H1 (cell line): ENCODE results near the gene NUP188. TPM values are rescaled to one million over a fixed set of nuclear protein-coding genes. Genes with fewer than 3 reads are reported as not detected.

ENCODE experiments used
- CTCF ChIA-PET: fragments of 300-600 bp; sonication (Branson Sonifier 250); formaldehyde crosslinking; loops from one replicate; lab custom pipeline; 2021; ENCODE audit not compliant: partially characterized antibody; lab: Charles Lee
- POLR2A ChIA-PET: fragments of 300-600 bp; sonication (Branson Sonifier 250); formaldehyde crosslinking; loops from one replicate; lab custom pipeline; 2021; ENCODE audit warnings: inconsistent platforms; ENCODE audit not compliant: partially characterized antibody; lab: Charles Lee
- DNase-seq, 2 experiments: peaks; one replicate each; pipeline versions ENCODE4 v3.0.0 to v3.0.0-alpha.2; 2010 to 2022; ENCODE audit warnings: low spot score in 2 of 2, low read depth in 1 of 2, mixed read lengths in 1 of 2
- FAIRE-seq: peaks from 2 replicates; lab custom pipeline; 2011; peaks lifted over from hg19 to GRCh38; lab: Jason Lieb, UNC
- H2AFZ ChIP-seq: 2 replicates; pipeline ENCODE4 v1.8.1; 2012; ENCODE audit warnings: low read length, inconsistent platforms
- H2AK5ac ChIP-seq: 2 replicates; pipeline ENCODE4 v1.6.1; 2013; ENCODE audit warnings: low read depth, low read length
- H2BK120ac ChIP-seq: replicated peaks from 2 replicates; pipeline ENCODE3; 2013; ENCODE audit warnings: low read depth, low read length, inconsistent platforms
- H2BK12ac ChIP-seq: 2 replicates; pipeline ENCODE4 v1.6.1; 2013; ENCODE audit warnings: low read depth, low read length
- H2BK15ac ChIP-seq: 2 replicates; pipeline ENCODE4 v1.6.1; 2013; ENCODE audit warnings: low read length
- H2BK20ac ChIP-seq: 2 replicates; pipeline ENCODE4 v1.6.1; 2013; ENCODE audit warnings: low read length
- H2BK5ac ChIP-seq: 2 replicates; pipeline ENCODE4 v1.6.1; 2013; ENCODE audit warnings: low read depth, low read length
- H3K14ac ChIP-seq: 2 replicates; pipeline ENCODE4 v1.6.1; 2013; ENCODE audit warnings: inconsistent platforms; ENCODE audit not compliant: insufficient read length
- H3K18ac ChIP-seq: 2 replicates; pipeline ENCODE4 v1.6.1; 2013; ENCODE audit warnings: low read length; ENCODE audit errors: extremely low read depth
- H3K23ac ChIP-seq: 2 replicates; pipeline ENCODE4 v1.6.1; 2013; ENCODE audit warnings: inconsistent platforms; ENCODE audit not compliant: insufficient read length
- H3K23me2 ChIP-seq: 2 replicates; pipeline ENCODE4 v1.6.1; 2013; ENCODE audit warnings: low read depth, low read length
- H3K27ac ChIP-seq: 2 replicates; pipeline ENCODE4 v1.6.1; 2011; ENCODE audit warnings: low read depth, low read length, inconsistent platforms
- H3K27me3 ChIP-seq, 4 experiments: replicated peaks in 1 of 4; 1 replicate in 1 of 4; 2 replicates in 3 of 4; pipeline versions ENCODE4 v1.6.1 to v1.8.1; 2011 to 2013; ENCODE audit warnings: low read length in 3 of 4, mild to moderate bottlenecking in 3 of 4, inconsistent platforms in 2 of 4, mixed read lengths in 2 of 4, moderate library complexity in 1 of 4; ENCODE audit not compliant: control insufficient read depth in 3 of 4, insufficient read depth in 3 of 4; ENCODE audit errors: extremely low read depth in 1 of 4
- H3K36me3 ChIP-seq, 4 experiments: 2 replicates each; pipeline versions ENCODE4 v1.6.1 to v1.8.1; 2011 to 2013; ENCODE audit warnings: mild to moderate bottlenecking in 4 of 4, low read length in 3 of 4, moderate library complexity in 2 of 4, control low read depth in 1 of 4, inconsistent platforms in 1 of 4; ENCODE audit not compliant: insufficient read depth in 4 of 4, control insufficient read depth in 2 of 4
- H3K4ac ChIP-seq: replicated peaks from 2 replicates; pipeline ENCODE3; 2013; ENCODE audit warnings: low read length, low read depth, mixed read lengths, inconsistent platforms; ENCODE audit not compliant: insufficient read length
- H3K4me1 ChIP-seq, 4 experiments: replicated peaks in 1 of 4; 1 replicate in 1 of 4; 2 replicates in 3 of 4; pipeline versions ENCODE4 v1.6.1 to v1.8.1; 2011 to 2013; ENCODE audit warnings: low read length in 3 of 4, inconsistent platforms in 2 of 4, mixed read lengths in 1 of 4; ENCODE audit not compliant: insufficient read depth in 4 of 4, control insufficient read depth in 3 of 4
- H3K4me2 ChIP-seq, 2 experiments: 2 replicates each; pipeline versions ENCODE4 v1.6.1 to v1.8.1; 2011 to 2013; ENCODE audit warnings: low read depth in 2 of 2, low read length in 2 of 2, control low read depth in 1 of 2, inconsistent platforms in 1 of 2, mild to moderate bottlenecking in 1 of 2; ENCODE audit not compliant: insufficient read depth in 1 of 2
- H3K4me3 ChIP-seq, 4 experiments: fragments of 200-600, 300-600 bp in 1 of 4; sonication (generic), shearing (Covaris generic), sonication (Bioruptor Twin) in 1 of 4; 2 replicates each; pipeline versions ENCODE4 v1.5.1 to v1.8.1; 2011 to 2016; ENCODE audit warnings: low read length in 4 of 4, low read depth in 3 of 4, control low read depth in 2 of 4, inconsistent platforms in 2 of 4, mild to moderate bottlenecking in 2 of 4, mixed read lengths in 1 of 4, moderate library complexity in 1 of 4; ENCODE audit not compliant: insufficient read depth in 2 of 4; ENCODE audit errors: extremely low read depth in 1 of 4
- H3K56ac ChIP-seq: replicated peaks from 2 replicates; pipeline ENCODE3; 2013; ENCODE audit warnings: low read depth, mild to moderate bottlenecking, mixed read lengths, low read length, inconsistent platforms; ENCODE audit not compliant: insufficient read length
- H3K79me1 ChIP-seq: 2 replicates; pipeline ENCODE4 v1.6.1; 2013; ENCODE audit warnings: low read depth, low read length, control low read depth
- H3K79me2 ChIP-seq, 2 experiments: 2 replicates each; pipeline versions ENCODE4 v1.6.1 to v1.8.1; 2012 to 2013; ENCODE audit warnings: low read length in 2 of 2, mild to moderate bottlenecking in 2 of 2, inconsistent platforms in 1 of 2; ENCODE audit not compliant: insufficient read depth in 2 of 2, control insufficient read depth in 1 of 2
- H3K9ac ChIP-seq, 4 experiments: replicated peaks in 1 of 4; 1 replicate in 1 of 4; 2 replicates in 3 of 4; pipeline versions ENCODE4 v1.6.1 to v1.8.1; 2011 to 2013; ENCODE audit warnings: low read depth in 3 of 4, low read length in 3 of 4, control low read depth in 2 of 4, mild to moderate bottlenecking in 2 of 4, moderate library complexity in 2 of 4, inconsistent platforms in 1 of 4; ENCODE audit errors: extremely low read depth in 1 of 4
- H3K9me3 ChIP-seq, 2 experiments: 2 replicates each; pipeline versions ENCODE4 v1.6.1 to v1.8.1; 2012 to 2013; ENCODE audit warnings: mild to moderate bottlenecking in 2 of 2, moderate library complexity in 2 of 2, control low read depth in 1 of 2, inconsistent platforms in 1 of 2, low read depth in 1 of 2, low read length in 1 of 2, mixed read lengths in 1 of 2; ENCODE audit not compliant: insufficient read depth in 2 of 2
- H4K20me1 ChIP-seq, 2 experiments: replicated peaks in 1 of 2; 2 replicates each; pipeline versions ENCODE3 to v1.8.1; 2011 to 2013; ENCODE audit warnings: inconsistent platforms in 2 of 2, low read length in 2 of 2, mild to moderate bottlenecking in 1 of 2; ENCODE audit not compliant: insufficient read depth in 2 of 2, control insufficient read depth in 1 of 2
- H4K5ac ChIP-seq: 2 replicates; pipeline ENCODE4 v1.6.1; 2013; ENCODE audit warnings: low read length, low read depth, mixed read lengths, inconsistent platforms; ENCODE audit not compliant: insufficient read length
- H4K8ac ChIP-seq: 2 replicates; pipeline ENCODE4 v1.8.0; 2013; ENCODE audit warnings: mild to moderate bottlenecking, moderate library complexity, low read length, inconsistent platforms; ENCODE audit not compliant: insufficient read depth; ENCODE audit errors: extremely low read depth
- H4K91ac ChIP-seq: replicated peaks from 2 replicates; pipeline ENCODE3; 2013; ENCODE audit warnings: low read length, mixed read lengths, inconsistent platforms; ENCODE audit not compliant: insufficient read length
- KDM1A ChIP-seq: fragments of 200-600, 300-600 bp; sonication (generic); IDR thresholded peaks from 2 replicates; pipeline ENCODE4 v1.7.1; 2016; ENCODE audit warnings: mild to moderate bottlenecking, low read length, borderline replicate concordance
- NRF1 ChIP-seq: IDR thresholded peaks from 2 replicates; pipeline ENCODE4 v1.6.1; 2011; ENCODE audit warnings: mild to moderate bottlenecking, low read depth, low read length, improper control_type of control experiment
- WGBS, 2 experiments: shearing (Covaris generic) in 1 of 2; methylation state at CpG; one replicate each; pipeline versions ENCODE4 v1.1.6 to v1.1.7; 2013 to 2015; ENCODE audit warnings: low lambda C conversion rate in 2 of 2, mixed read lengths in 2 of 2, inconsistent platforms in 1 of 2, low coverage in 1 of 2, missing lambda C conversion rate in 1 of 2; ENCODE audit not compliant: insufficient replicate concordance in 2 of 2, insufficient coverage in 1 of 2, insufficient read length in 1 of 2; ENCODE audit errors: extremely low coverage in 1 of 2, missing lambda C conversion rate in 1 of 2; 5-methylcytosine and 5-hydroxymethylcytosine counted together
- polyA plus RNA-seq, 7 experiments: library from polyadenylated mRNA; depleted of rRNA in 3 of 7; stranded (reverse) in 5 of 7; unstranded in 2 of 7; fragments of >200 nt in 5 of 7; fragments of 200-250 nt in 2 of 7; gene quantifications; 1 replicate in 5 of 7; 2 replicates in 1 of 7; 4 replicates in 1 of 7; pipeline versions ENCODE4 v1.2.1 to v1.2.3, GENCODE V29; 2011 to 2013; ENCODE audit warnings: missing spikeins in 2 of 7, mixed read lengths in 2 of 7
- total RNA-seq: library from RNA; stranded (reverse); fragmentation: NEBNext Ultra II Directional; extraction: Animal tissue kit (Norgen Biotek cat#: 25700); gene quantifications from 2 replicates; pipeline ENCODE4 v1.2.1, GENCODE V29; 2021

NUP188 gene
- total and polyA plus RNA-seq, 2 of the 8 experiments (the other 6 are each of a cell fraction or from before 2014, with no cell fraction given) = 90.1 to 111 TPM

GRCh38 chr9:129023036-129023907, 75.8 kb downstream of the NUP188 start:
- no peak overlapping the region for H3K56ac ChIP-seq
- H3K36me3 ChIP-seq = 0 out of 8 replicates have a peak, but pooled peaks cover 0 to under 1% (median 0%) of the 10 kb centered on the region in 4 experiments
- H3K4ac ChIP-seq = no peak overlapping the region
- no peak overlapping the region for H4K5ac ChIP-seq
- no peaks in the 10 kb centered on the region for H3K27me3 ChIP-seq
- H3K4me2 ChIP-seq = no peak overlapping the region
- peaks cover 7% of the 10 kb centered on the region; the same call in 1 of the 2 replicates for H3K79me1 ChIP-seq
- FAIRE-seq (no peak), DNase-seq (no peak)
- H4K8ac ChIP-seq = no peak overlapping the region
- no peak overlapping the region for H3K4me3 ChIP-seq
- no peaks in the 10 kb centered on the region for H3K9me3 ChIP-seq
- no peak overlapping the region for H4K91ac ChIP-seq
- H2AK5ac ChIP-seq = no peak overlapping the region
- peaks cover 7% of the 10 kb centered on the region for H3K23me2 ChIP-seq
- H2AFZ ChIP-seq = no peak overlapping the region
- no peak overlapping the region for H3K27ac ChIP-seq
- ChIA-PET CTCF (interaction anchor here (1.4 to 7.6 kb wide), 4 partner anchors 10 to 30 kb away, joined by 5 to 89 read pairs (median 8); no protein-coding TSS in a partner anchor), POLR2A (interaction anchor here (1.3 to 2.6 kb wide), 7 partner anchors 8 to 339 kb away, joined by 3 to 10 read pairs (median 7); partner anchors contain the start of gene MIGA2)
- H2BK5ac ChIP-seq = no peak overlapping the region
- no peak overlapping the region for H2BK120ac ChIP-seq
- peaks cover 7 to 19% of the 10 kb centered on the region in 2 experiments for H4K20me1 ChIP-seq
- WGBS, 2 experiments = 93% methylated on average over 15 of the region's 16 CpGs; no CpG with 5 or more reads in 1 of the 2 experiments
- H3K18ac ChIP-seq = no peak overlapping the region
- no peak overlapping the region for H3K14ac ChIP-seq
- no peak overlapping the region for H2BK20ac ChIP-seq
- TF ChIP-seq NRF1 = no peak
- TF ChIP-seq KDM1A = peak; percentile 68; the same call in 1 of the 2 replicates
- H2BK12ac ChIP-seq = no peak overlapping the region
- no peak overlapping the region for H3K9ac ChIP-seq
- peaks cover 2 to 35% of the 10 kb centered on the region in 2 experiments; a peak in 3 of 4 replicates for H3K79me2 ChIP-seq
- no peak overlapping the region for H2BK15ac ChIP-seq
- peaks cover 0 to 18% (median 11%) of the 10 kb centered on the region in 4 experiments; a peak in 6 of 7 replicates for H3K4me1 ChIP-seq
- H3K23ac ChIP-seq = no peak overlapping the region
